GM19193 (cell line): ENCODE data around the gene CDC20.

Experiments used
- POLR2A ChIP-seq: IDR thresholded peaks from 4 replicates; pipeline ENCODE4 v1.6.1; 2011; ENCODE audit not compliant: insufficient read depth, insufficient read length; ENCODE audit errors: extremely low read depth

The CDC20 gene

DNA sequence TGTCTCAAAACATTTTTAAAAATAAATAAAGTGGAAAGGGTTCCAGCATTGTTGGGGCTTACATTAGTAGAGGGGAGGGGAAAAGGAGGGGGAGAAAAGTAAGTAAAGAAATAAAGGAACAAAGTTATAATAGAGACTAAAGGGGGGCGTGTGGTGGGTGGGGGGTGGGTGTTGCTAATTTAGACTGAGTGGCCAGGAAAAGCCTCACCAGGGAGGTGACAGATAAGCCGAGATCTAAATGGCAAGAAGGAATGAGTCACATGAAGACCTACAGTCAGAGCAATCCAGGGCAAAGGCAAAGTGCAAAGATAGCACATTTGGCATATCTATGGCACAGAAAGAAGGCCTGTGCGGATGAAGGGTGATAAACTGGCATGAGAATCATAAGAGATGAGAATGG lies 13.7 kb upstream of the CDC20 start:
- TF ChIP-seq POLR2A, result no peak

DNA sequence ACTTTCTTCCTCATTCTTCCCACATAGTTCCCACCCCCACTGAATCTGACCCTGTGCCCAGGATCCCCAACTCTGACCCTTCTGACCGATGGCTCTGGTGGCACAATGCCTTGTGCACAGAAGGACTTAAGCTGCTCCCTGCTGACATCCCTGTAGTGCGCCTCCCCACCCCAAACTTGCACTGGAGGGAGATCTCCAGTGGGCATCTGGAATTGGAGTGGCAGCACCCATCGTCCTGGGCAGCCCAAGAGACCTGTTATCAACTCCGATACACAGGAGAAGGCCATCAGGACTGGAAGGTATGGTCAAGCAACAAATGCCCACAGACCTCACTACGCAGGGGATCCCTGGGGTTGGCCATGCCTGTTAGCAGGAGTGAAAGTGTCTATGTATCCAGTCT lies 12.1 kb upstream of the CDC20 start:
- no peak for TF ChIP-seq POLR2A

DNA sequence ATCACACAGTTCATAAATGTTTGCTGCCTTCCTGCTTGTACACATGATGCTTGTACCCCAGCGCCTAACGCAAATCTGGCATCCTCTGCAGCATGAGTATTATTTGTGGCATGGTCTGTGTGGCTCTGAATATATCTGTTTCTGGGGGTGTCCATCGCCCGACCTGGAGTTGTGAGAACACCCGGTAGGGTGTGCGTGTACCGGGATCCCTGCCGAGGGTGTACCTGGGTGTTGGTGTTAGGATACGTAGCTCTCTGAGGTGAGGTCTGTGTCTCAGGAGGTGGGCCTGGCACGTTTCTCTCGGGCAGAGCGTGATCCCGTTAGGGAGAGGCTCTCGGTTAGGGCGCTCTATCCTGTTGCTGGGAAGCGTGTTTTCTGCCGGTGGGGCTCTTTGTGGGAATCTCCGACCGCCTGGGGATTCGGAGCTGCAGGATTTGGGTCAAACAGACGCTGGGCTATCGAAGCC lies 10.4 kb upstream of the CDC20 start:
- TF ChIP-seq POLR2A, result no peak

DNA sequence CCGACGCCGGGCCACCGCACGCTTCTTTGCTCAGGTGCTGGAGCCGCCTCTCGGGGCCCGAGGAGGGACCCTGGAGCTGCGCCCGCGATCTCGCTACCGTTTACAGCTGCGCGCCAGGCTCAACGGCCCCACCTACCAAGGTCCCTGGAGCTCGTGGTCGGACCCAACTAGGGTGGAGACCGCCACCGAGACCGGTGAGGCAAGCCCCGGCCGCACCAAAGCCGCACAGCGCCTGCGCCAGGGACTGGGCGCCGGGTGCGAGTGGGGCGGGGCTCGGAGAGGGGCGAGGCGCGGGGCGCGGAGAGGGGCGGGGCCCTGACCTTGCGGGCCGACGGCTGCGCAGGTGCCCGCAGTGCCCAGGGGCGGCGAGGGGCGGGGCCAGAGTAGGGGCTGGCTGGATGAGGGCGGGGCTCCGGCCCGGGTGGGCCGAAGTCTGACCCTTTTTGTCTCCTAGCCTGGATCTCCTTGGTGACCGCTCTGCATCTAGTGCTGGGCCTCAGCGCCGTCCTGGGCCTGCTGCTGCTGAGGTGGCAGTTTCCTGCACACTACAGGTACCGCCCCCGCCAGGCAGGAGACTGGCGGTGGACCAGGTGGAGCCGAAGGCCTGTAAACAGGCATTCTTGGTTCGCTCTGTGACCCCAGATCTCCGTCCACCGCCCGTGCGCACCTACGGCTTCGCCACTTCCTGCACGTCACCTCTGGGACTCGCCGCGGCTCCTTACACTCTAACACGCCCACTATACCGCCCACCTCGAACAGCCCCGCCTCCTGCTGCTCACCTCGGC lies 9.8 kb upstream of the CDC20 start:
- peak; percentile 57 for TF ChIP-seq POLR2A

DNA sequence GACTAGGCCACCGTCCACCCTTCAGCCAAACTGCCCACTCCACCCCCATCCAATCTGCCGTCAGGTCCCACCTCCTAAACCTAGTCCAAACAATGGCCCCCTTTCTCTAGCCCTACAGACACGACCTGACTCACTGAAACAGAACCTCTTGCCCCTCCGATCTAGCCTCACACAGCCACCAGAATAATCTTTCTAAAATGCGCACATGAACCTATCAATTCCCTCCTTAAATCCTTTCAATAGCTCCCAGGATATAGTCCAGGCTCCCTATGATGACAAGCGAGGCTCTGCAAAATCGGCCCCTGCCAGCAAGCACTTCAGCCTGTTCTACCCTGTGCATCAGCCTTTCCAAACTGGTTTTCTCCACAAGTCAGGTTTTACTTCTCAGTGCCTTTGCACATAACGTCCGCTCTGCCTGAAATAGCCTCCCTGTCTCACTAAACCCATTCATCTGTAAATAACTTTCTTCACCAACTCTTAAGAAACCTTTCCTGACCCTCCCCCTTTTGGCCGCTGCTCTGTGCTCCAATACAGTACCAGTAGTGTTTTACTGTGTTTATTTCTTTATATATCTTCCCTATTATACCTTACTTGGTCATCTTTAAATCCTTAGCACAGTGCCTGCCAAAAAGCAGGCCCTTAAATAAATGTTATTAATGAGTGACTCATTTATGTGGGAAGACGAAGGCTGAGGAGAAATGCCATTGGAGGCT lies 9.0 kb upstream of the CDC20 start:
- TF ChIP-seq POLR2A, result no peak

DNA sequence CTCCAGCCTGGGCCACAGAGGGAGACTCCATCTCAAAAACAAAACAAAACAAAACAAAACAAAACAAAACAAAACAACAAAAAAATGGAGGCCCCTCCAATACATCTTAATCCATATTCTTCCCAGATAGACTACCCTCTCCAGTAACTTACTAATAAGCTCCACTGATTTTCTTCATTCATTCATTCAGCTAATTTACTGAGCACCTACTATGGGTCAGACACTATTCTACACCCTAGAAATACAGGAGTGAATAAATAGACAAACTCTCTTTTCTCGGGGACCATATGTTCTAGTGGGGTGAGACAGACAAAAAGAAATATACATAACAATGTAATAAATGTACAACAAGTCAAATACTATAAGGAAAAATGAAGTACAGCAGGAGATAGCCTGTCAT lies 7.8 kb upstream of the CDC20 start:
- TF ChIP-seq POLR2A, result no peak

DNA sequence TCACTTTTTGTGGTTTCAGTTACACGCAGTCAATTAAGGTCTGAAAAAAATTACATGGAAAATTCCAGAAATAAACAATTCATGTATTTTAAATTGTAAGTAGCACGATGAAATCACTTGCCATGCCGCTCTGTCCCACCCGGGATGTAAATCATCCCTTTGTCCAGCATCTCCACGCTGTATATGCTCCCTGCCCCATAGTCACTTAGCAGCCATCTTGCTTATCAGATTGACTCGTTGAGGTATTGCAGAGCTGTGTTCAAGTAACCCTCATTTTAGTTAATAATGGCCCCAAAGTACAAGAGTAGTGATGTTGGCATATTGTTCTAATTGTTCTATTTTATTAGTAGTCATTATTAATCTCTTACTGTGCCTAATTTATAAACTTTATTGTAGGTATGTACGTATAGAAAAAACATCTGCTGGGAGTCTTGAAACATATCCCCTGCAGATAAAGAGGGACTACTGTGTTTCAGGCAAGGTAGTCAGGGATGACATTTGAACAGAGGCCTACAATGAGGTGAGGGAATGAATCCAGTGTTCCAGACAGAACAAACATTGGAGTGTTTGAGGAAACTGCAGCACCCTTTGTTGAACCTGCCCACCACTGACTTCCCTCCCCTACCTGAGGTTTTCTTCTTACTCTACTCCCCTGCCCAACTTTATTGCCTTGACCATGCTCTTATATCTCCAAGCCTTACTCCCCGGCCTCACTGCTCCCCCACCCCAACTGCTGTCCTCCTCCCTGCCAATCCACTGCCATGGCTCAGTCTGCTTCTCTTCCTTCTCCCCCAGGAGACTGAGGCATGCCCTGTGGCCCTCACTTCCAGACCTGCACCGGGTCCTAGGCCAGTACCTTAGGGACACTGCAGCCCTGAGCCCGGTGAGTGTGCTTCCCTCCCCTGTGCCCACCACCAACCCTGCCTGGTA lies 7.1 kb upstream of the CDC20 start:
- no peak for TF ChIP-seq POLR2A

DNA sequence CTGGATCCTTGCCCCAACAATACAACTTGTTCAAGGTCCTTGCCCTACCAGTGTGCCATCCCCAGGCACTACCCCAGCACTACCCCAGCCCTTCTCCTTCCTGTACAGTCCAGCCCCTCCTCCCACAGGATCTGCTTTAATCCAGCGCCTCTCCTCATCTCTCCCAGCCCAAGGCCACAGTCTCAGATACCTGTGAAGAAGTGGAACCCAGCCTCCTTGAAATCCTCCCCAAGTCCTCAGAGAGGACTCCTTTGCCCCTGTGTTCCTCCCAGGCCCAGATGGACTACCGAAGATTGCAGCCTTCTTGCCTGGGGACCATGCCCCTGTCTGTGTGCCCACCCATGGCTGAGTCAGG lies 6.5 kb upstream of the CDC20 start:
- TF ChIP-seq POLR2A, result no peak

DNA sequence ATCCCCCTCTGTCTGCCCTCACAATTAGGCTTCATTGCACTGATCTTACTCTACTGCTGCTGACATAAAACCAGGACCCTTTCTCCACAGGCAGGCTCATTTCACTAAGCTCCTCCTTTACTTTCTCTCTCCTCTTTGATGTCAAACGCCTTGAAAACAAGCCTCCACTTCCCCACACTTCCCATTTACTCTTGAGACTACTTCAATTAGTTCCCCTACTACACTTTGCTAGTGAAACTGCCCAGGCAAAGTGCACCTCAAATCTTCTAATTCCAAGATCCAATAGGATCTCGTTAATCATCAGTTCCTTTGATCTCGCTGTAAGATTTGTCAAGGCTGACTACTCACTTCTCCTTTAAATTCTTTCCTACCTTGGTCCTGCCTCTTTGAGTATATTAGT lies 5.9 kb upstream of the CDC20 start:
- no peak for TF ChIP-seq POLR2A

DNA sequence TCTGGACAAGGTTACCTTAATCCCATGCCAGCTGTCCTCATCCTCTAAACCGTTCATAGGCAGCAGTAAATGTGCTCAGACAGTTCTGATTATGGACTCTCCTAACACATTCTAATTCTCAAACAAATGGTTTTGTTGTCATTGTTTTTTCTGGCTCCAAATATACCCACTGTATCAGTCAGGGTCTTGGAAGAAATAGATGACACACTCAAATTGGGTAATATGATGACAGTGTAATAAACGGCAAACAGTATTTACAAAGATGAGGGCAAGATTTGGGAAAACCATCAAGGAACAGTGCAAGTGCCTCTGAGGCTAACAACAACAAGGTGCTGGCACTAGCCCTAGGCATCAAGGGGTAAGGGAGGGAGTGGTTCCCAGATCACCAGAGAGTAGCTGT lies 4.3 kb upstream of the CDC20 start:
- TF ChIP-seq POLR2A, result no peak

DNA sequence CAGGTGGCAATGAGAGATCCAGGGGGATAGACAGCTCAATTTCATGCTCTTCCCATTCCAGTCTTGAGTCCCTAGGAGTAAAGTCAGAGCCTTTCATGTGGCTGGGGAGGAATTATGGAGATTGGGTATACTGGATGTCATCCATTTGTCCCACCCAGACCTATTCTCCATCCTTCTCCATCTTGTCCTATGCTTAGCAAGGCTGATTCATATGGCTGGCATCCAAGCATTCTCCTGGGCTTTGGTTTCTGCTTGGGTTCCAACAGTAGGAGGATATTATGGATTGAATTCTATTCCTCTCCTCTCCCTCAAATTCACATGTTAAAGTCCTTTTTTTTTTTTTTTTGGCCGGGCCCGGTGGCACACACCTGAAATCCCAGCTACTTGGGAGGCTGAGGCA lies 3.8 kb upstream of the CDC20 start:
- no peak for TF ChIP-seq POLR2A

DNA sequence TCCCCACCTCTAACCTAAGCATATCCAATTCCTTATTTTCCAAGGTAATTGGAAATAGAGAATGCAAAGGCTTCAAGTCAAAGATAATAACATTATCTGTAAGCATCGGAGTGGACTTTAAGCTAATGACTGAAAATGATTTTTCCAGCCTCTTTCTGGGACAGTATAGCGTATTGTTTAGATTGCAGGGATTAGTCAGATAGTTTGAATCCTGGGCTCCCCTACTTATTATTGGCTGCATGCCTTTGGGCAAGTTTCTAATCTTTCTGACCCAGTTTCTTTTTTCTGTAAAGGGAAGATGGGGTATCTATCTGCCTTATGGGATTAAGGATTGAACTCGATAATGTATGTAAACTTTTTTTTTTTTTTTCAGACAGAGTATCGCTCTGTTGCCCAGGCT lies 1.5 kb upstream of the CDC20 start:
- TF ChIP-seq POLR2A, result no peak

DNA sequence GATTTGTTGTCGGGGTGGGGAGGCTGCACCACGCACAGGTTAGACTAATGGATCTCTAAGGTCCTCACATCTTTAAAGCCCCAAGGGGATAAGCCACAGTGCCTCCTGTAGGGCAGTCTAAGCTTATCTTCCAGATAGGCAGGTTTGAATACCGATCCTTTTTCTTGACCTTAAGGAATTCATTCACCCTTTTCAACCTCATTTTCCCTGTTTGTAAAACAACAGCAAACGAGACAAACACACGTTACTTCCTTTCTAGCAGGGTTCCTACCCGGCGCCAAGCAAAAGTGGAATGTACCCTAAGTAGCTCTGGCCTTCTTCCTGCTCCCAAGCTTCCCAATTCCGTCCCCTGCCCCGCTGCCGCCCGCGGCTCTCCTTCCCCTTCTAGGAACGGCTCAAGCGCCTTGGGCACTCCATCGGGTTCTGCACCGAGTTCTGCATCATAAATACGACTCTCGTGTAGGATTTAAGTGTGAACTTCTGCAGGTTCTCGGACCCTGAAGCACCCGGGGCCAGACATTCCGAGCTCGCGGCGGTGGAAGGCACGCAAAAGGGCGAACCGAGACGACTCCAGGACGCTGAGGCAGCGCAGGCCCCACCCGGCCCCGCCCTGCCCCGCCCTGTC lies 548 bp upstream of the CDC20 start:
- TF ChIP-seq POLR2A, result peak; percentile 72

DNA sequence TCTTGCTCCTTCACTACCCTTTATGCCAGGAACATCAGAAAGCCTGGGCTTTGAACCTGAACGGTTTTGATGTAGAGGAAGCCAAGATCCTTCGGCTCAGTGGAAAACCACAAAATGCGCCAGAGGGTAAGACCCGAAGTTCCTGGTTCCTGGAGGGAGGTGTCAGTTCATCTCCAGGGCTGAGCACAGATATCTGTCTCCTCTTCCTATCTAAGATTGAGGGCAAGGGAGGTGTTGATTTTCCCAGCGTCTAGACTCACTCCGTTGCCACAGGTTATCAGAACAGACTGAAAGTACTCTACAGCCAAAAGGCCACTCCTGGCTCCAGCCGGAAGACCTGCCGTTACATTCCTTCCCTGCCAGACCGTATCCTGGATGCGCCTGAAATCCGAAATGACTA lies 915 bp downstream of the CDC20 start:
- TF ChIP-seq POLR2A, result no peak

DNA sequence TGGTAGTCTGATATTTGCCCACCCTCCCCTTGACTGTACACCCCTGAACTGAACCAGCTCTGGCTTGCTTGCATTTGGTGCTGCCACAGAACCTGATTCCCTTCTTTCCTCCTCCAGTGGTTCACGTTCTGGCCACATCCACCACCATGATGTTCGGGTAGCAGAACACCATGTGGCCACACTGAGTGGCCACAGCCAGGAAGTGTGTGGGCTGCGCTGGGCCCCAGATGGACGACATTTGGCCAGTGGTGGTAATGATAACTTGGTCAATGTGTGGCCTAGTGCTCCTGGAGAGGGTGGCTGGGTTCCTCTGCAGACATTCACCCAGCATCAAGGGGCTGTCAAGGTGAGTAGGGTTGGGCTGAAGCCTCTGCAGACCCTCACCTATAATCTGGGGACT lies 1.8 kb downstream of the CDC20 start:
- TF ChIP-seq POLR2A, result no peak
